Measurements from ENCODE around the gene HES6. TPM values are rescaled to one million over a fixed set of nuclear protein-coding genes. Genes with fewer than 3 reads are reported as not detected.

The HES6 gene
- total RNA-seq, 3 donors from 2014 or later, result 5.9 to 9.1 (median 8.0) TPM

DNA sequence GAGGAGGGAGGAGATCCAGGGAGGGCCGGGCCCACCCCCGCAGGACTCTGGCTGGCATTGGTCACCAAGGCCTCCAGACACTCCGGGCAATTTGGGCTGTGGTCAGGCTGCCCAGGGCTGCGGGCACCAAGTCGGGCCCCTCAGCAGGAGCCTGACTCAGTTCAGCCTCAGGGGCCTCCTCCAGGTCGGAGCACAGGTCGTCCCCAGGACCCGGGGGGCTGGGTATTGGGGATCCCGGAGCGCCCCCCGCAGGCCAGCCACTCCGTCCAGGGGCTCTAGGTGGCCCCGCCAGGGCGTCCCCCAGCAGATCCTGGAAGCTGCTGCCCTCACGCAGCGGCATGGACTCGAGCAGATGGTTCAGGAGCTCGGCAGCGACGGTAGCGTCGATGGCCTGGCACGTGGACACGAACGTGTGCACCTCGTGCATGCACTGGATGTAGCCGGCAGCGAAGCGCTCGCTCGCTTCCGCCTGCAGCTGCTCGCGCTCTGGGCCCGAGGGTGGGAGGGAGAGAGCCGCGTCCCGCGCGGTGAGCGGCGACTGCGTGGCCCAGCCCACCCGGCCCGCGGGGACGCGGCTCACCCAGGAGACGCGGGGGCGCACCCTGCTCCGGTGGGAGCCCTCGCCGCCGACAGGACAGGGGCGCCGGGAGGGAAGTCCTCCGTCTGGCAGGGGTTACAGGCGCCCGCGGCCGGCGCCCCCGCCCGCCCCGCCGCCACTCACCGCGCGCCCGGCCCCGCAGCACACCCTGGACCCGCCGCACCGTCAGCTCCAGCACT lies 884 bp downstream of the HES6 start:
- H3K4me3 Mint-ChIP-seq, result peak overlapping the region; percentile 55
- peaks cover 7% of the 10 kb centered on the region for H3K4me1 Mint-ChIP-seq (ENCODE audit: low read depth)
- DNase-seq (peak; percentile 21), ATAC-seq (peak; percentile 26 to 28)
- H3K9me3 Mint-ChIP-seq, result no peaks in the 10 kb centered on the region
- no peaks in the 10 kb centered on the region for H3K36me3 Mint-ChIP-seq (ENCODE audit: insufficient read depth)
- peaks cover 22% of the 10 kb centered on the region for H3K27me3 Mint-ChIP-seq (ENCODE audit: low read depth)

GRCh38 chr2:238238311-238238765 lies 1.5 kb downstream of the HES6 start:
- H3K4me1 Mint-ChIP-seq (ENCODE audit: low read depth), result peaks cover 7% of the 10 kb centered on the region
- no peaks in the 10 kb centered on the region for H3K36me3 Mint-ChIP-seq (ENCODE audit: insufficient read depth)
- H3K4me3 Mint-ChIP-seq, result peak overlapping the region; percentile 53
- peaks cover 22% of the 10 kb centered on the region for H3K27me3 Mint-ChIP-seq (ENCODE audit: low read depth)
- no peak for ATAC-seq
- no peak for DNase-seq
- no peaks in the 10 kb centered on the region for H3K9me3 Mint-ChIP-seq

DNA sequence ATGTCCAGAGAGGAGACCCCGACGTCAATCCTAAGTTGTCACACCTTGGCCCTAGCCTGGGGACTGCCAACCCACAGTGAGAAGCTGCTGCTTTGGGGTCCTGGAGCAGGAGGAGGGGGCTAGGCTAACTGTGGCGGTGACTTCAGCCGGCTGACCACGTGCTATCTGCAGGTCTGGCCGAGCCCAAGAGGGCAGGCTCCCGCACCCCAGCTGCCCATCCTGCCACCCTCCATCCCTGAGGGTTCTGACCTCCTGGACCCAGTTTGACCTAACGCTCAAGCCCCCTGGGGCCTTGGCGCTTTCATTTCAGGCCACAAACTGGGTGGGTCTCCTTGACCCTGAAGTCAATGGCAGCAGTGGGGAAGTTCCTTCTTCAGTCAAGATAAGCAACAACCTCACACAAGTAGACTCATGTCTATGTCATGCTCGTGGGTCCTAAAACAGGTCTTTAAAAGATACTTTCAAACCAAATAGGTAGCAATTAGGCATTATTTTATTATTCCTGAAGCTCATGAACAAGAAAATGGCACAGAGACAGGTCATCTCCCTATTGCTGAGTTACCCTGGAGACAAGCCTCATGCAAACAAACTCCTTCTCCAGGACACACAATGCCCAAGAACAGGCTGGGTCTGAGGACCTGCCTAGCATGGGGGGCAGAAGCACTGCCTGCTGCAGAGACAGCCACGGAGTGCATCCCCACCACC lies 2.3 kb downstream of the HES6 start:
- no peaks in the 10 kb centered on the region for H3K36me3 Mint-ChIP-seq (ENCODE audit: insufficient read depth)
- no peak for DNase-seq
- H3K4me1 Mint-ChIP-seq (ENCODE audit: low read depth), result peaks cover 7% of the 10 kb centered on the region
- peak overlapping the region; percentile 46 for H3K4me3 Mint-ChIP-seq
- no peaks in the 10 kb centered on the region for H3K9me3 Mint-ChIP-seq
- H3K27me3 Mint-ChIP-seq (ENCODE audit: low read depth), result peaks cover 22% of the 10 kb centered on the region
- no peak for ATAC-seq

DNA sequence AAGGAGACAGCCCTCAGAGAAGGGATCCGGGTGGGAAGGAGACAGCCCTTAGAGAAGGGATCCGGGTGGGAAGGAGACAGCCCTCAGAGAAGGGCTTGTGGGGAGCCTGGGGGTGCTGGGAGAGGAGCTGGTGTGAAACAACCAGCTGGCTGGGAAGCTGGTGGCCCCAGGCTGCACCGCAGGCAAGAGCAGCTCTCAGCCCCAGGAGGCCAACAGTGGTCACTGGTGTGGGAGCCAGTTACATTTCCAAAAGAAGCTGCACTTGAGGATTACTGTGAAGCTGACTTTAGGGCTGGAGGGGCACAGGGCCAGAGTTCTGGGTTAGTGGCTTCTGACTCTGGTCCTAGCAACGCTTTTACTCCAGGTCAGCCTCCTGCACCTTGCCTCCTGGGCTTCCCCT lies 3.3 kb downstream of the HES6 start:
- Mint-ChIP-seq H3K4me3 (no peak overlapping the region), H3K9me3 (no peaks in the 10 kb centered on the region), H3K27me3 (ENCODE audit: low read depth) (peaks cover 27% of the 10 kb centered on the region), H3K4me1 (ENCODE audit: low read depth) (peaks cover 5% of the 10 kb centered on the region), H3K36me3 (ENCODE audit: insufficient read depth) (no peaks in the 10 kb centered on the region)
- ATAC-seq (no peak), DNase-seq (no peak)

DNA sequence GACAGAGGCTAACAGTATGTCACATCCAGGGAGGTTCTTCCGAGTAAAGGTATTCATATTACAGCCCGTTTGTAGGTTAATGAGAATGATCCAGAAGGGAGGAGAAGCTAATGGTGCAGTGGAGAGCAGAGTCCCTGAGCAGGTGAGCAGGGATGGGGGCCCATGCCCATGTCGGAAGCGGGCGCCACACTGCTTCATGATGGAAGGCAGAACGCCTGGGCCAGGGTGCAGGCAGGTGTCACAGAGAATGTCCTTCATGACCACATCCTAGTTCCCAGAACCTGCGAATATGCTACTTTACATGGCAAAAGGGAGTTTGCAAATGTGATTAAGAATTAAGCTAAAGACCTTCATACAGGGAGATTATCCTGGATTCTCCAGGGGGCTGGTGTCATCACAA lies 4.0 kb downstream of the HES6 start:
- Mint-ChIP-seq H3K9me3 (no peaks in the 10 kb centered on the region), H3K27me3 (ENCODE audit: low read depth) (peaks cover 27% of the 10 kb centered on the region), H3K36me3 (ENCODE audit: insufficient read depth) (no peaks in the 10 kb centered on the region), H3K4me3 (no peak overlapping the region), H3K4me1 (ENCODE audit: low read depth) (peaks cover 9% of the 10 kb centered on the region)
- DNase-seq (no peak), ATAC-seq (no peak)

- Mint-ChIP-seq H3K4me3 (peak overlapping the region; percentile 33), H3K36me3 (ENCODE audit: insufficient read depth) (no peaks in the 10 kb centered on the region), H3K27me3 (ENCODE audit: low read depth) (peaks cover 29% of the 10 kb centered on the region), H3K9me3 (no peaks in the 10 kb centered on the region), H3K4me1 (ENCODE audit: low read depth) (peaks cover 14% of the 10 kb centered on the region)
- no peak for ATAC-seq
- no peak for DNase-seq
Observed at GRCh38 chr2:238235331-238235732, 4.5 kb downstream of the HES6 start.

DNA sequence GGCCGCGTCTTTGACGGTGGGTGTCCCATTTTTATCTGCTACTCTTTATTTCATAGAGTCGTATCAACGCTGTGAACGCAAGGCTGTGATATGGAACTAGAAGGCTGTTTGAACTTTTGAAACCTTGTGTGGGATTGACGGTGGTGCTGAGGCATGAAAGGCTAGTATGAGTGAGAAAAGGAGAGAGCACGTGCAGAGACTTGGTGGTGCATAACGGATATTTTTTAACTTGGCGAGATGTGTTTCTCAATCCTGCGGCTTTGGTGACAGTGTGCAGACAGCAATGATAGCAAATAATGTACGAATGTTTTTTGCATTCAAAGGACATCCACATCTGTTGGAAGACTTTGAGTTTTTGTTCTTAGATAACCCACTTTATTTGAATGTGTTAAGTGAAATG lies 6.2 kb downstream of the HES6 start:
- Mint-ChIP-seq H3K4me1 (ENCODE audit: low read depth) (peaks cover 16% of the 10 kb centered on the region), H3K4me3 (peak overlapping the region; percentile 32), H3K36me3 (ENCODE audit: insufficient read depth) (no peaks in the 10 kb centered on the region), H3K27me3 (ENCODE audit: low read depth) (peaks cover 32% of the 10 kb centered on the region), H3K9me3 (no peaks in the 10 kb centered on the region)
- DNase-seq, result no peak
- no peak for ATAC-seq

DNA sequence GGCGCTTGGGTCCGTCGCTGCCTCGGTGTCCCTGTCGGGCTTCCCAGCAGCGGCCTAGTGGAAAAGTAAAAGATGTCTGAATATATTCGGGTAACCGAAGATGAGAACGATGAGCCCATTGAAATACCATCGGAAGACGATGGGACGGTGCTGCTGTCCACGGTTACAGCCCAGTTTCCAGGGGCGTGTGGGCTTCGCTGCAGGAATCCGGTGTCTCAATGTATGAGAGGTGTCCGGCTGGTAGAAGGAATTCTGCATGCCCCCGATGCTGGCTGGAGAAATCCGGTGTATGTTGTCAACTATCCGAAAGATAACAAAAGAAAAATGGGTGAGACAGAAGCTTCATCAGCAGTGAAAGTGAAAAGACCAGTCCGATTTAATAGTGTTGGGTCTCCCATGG lies 8.0 kb downstream of the HES6 start:
- DNase-seq (no peak), ATAC-seq (no peak)
- H3K27me3 Mint-ChIP-seq (ENCODE audit: low read depth), result peaks cover 28% of the 10 kb centered on the region
- no peaks in the 10 kb centered on the region for H3K9me3 Mint-ChIP-seq
- H3K4me1 Mint-ChIP-seq (ENCODE audit: low read depth), result peaks cover 16% of the 10 kb centered on the region
- H3K36me3 Mint-ChIP-seq (ENCODE audit: insufficient read depth), result peaks cover under 1% of the 10 kb centered on the region
- H3K4me3 Mint-ChIP-seq, result peak overlapping the region; percentile 89

- no peaks in the 10 kb centered on the region for H3K9me3 Mint-ChIP-seq
- DNase-seq (peak; percentile 74), ATAC-seq (peak; percentile 90 to 92)
- peaks cover 16% of the 10 kb centered on the region for H3K4me1 Mint-ChIP-seq (ENCODE audit: low read depth)
- H3K27me3 Mint-ChIP-seq (ENCODE audit: low read depth), result peaks cover 26% of the 10 kb centered on the region
- H3K36me3 Mint-ChIP-seq (ENCODE audit: insufficient read depth), result peaks cover 2% of the 10 kb centered on the region
- H3K4me3 Mint-ChIP-seq, result peak overlapping the region; percentile 89
Observed at GRCh38 chr2:238231251-238231793, 8.5 kb downstream of the HES6 start.

- Mint-ChIP-seq H3K4me1 (ENCODE audit: low read depth) (peaks cover 16% of the 10 kb centered on the region), H3K36me3 (ENCODE audit: insufficient read depth) (peaks cover 2% of the 10 kb centered on the region), H3K4me3 (peak overlapping the region; percentile 89), H3K27me3 (ENCODE audit: low read depth) (peaks cover 20% of the 10 kb centered on the region), H3K9me3 (no peaks in the 10 kb centered on the region)
- ATAC-seq (no peak), DNase-seq (no peak)
Observed at GRCh38 chr2:238230699-238231098, 9.1 kb downstream of the HES6 start.

- H3K4me1 Mint-ChIP-seq (ENCODE audit: low read depth), result peaks cover 14% of the 10 kb centered on the region
- DNase-seq, result no peak
- H3K27me3 Mint-ChIP-seq (ENCODE audit: low read depth), result peaks cover 9% of the 10 kb centered on the region
- no peaks in the 10 kb centered on the region for H3K9me3 Mint-ChIP-seq
- H3K4me3 Mint-ChIP-seq, result no peak overlapping the region
- no peak for ATAC-seq
- H3K36me3 Mint-ChIP-seq (ENCODE audit: insufficient read depth), result peaks cover 7% of the 10 kb centered on the region
Observed at GRCh38 chr2:238228700-238229099, 11.1 kb downstream of the HES6 start.

DNA sequence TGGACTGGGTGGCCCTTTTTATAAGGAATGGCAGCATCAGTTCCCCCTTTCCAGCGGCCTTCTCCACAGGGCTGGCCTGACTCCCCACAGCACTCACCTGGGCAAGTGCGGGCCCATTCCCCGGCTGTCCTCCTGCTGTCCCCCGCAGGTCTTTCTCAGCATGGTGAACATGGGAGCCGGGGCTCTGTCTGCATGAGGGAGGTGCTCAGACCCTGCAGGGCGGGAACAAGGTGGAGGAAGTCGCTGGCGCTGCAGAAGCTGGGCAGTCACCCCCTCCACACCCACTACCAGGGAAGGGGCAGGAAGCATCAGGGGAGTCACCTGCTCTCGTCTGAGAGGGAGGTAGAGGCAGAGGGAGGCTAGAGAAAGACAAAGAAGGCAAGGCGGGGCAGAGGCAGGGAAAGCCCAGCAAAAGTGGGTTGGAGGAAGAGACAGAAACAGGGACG lies 12.2 kb downstream of the HES6 start:
- H3K27me3 Mint-ChIP-seq (ENCODE audit: low read depth), result peaks cover 9% of the 10 kb centered on the region
- H3K4me3 Mint-ChIP-seq, result no peak overlapping the region
- H3K36me3 Mint-ChIP-seq (ENCODE audit: insufficient read depth), result peaks cover 7% of the 10 kb centered on the region
- ATAC-seq (no peak), DNase-seq (no peak)
- H3K9me3 Mint-ChIP-seq, result no peaks in the 10 kb centered on the region
- peaks cover 14% of the 10 kb centered on the region for H3K4me1 Mint-ChIP-seq (ENCODE audit: low read depth)

GRCh38 chr2:238226698-238227586 lies 12.9 kb downstream of the HES6 start:
- Mint-ChIP-seq H3K27me3 (ENCODE audit: low read depth) (peaks cover 5% of the 10 kb centered on the region), H3K4me3 (no peak overlapping the region), H3K36me3 (ENCODE audit: insufficient read depth) (peaks cover 7% of the 10 kb centered on the region), H3K9me3 (no peaks in the 10 kb centered on the region), H3K4me1 (ENCODE audit: low read depth) (peaks cover 14% of the 10 kb centered on the region)
- DNase-seq (no peak), ATAC-seq (no peak)

Measured in activated T-cell treated with anti-CD3 and anti-CD28 coated beads, Interleukin-2, amount 50 U/mL, for 4 hours (primary cell).